HEK293 (cell line): Measurements from ENCODE around the gene MALRD1.

Source experiments
- CTCF ChIA-PET: fragments of 350-600 bp; formaldehyde crosslinking; extraction: SDS; loops from one replicate; lab custom pipeline; 2021; ENCODE audit warnings: antibody characterized with exemption; lab: Yijun Ruan, JAX
- POLR2A ChIA-PET: fragments of 300-600 bp; formaldehyde crosslinking; extraction: SDS; loops from one replicate; lab custom pipeline; 2020; ENCODE audit warnings: antibody characterized with exemption, inconsistent platforms; lab: Yijun Ruan, JAX
- H3K27ac ChIP-seq: fragments of 200-500 bp; sonication (Bioruptor generic); 2 replicates; pipeline ENCODE4 v1.5.1; 2014; ENCODE audit warnings: low read depth, low read length, control low read depth, inconsistent platforms; ENCODE audit errors: extremely low read depth
- H3K36me3 ChIP-seq, 2 experiments: fragments of 200-500 bp in 1 of 2; sonication (Bioruptor generic) in 1 of 2; 1 replicate in 1 of 2; 2 replicates in 1 of 2; pipeline ENCODE4 v1.5.1; 2014 to 2017; ENCODE audit warnings: inconsistent platforms in 2 of 2, low read length in 2 of 2; ENCODE audit not compliant: control insufficient read depth in 2 of 2, insufficient read depth in 1 of 2
- H3K4me1 ChIP-seq: fragments of 200-500 bp; sonication (Bioruptor generic); 2 replicates; pipeline ENCODE4 v1.5.1; 2014; ENCODE audit warnings: mild to moderate bottlenecking, low read length, inconsistent platforms; ENCODE audit not compliant: control insufficient read depth, insufficient read depth
- H3K4me3 ChIP-seq: 2 replicates; pipeline ENCODE4 v1.5.1; 2011; ENCODE audit warnings: low read depth, mild to moderate bottlenecking, control low read depth, low read length, moderate library complexity
- H3K9me3 ChIP-seq: fragments of 200-500 bp; sonication (Bioruptor generic); 2 replicates; pipeline ENCODE4 v1.5.1; 2014; ENCODE audit warnings: low read depth, low read length, inconsistent platforms; ENCODE audit not compliant: control insufficient read depth, insufficient read depth
- GLIS2 ChIP-seq: fragments of 450-650 bp; formaldehyde crosslinking; IDR thresholded peaks from 2 replicates; pipeline ENCODE4 v1.5.1; 2016; ENCODE audit warnings: missing biosample characterization, missing genetic modification characterization
- KLF7 ChIP-seq: fragments of 450-650 bp; formaldehyde crosslinking; IDR thresholded peaks from 2 replicates; pipeline ENCODE4 v1.5.1; 2016; ENCODE audit warnings: missing biosample characterization, missing genetic modification characterization, borderline replicate concordance
- PRDM2 ChIP-seq: fragments of 450-650 bp; formaldehyde crosslinking; IDR thresholded peaks from 2 replicates; pipeline ENCODE4 v1.5.1; 2016; ENCODE audit warnings: missing biosample characterization, missing genetic modification characterization, borderline replicate concordance
- SP2 ChIP-seq: fragments of 450-650 bp; formaldehyde crosslinking; IDR thresholded peaks from 2 replicates; pipeline ENCODE4 v1.5.1; 2016; ENCODE audit warnings: missing biosample characterization, missing genetic modification characterization
- ZBTB21 ChIP-seq: fragments of 450-650 bp; formaldehyde crosslinking; IDR thresholded peaks from 2 replicates; pipeline ENCODE4 v1.5.1; 2017; ENCODE audit warnings: missing biosample characterization, missing genetic modification characterization
- ZBTB44 ChIP-seq: fragments of 450-650 bp; IDR thresholded peaks from 2 replicates; pipeline ENCODE4 v1.5.1; 2018; ENCODE audit warnings: missing biosample characterization, mild to moderate bottlenecking, missing genetic modification characterization
- ZNF10 ChIP-seq: fragments of 450-650 bp; formaldehyde crosslinking; IDR thresholded peaks from 2 replicates; pipeline ENCODE4 v1.5.1; 2017; ENCODE audit warnings: missing biosample characterization, missing genetic modification characterization
- ZNF146 ChIP-seq: fragments of 450-650 bp; formaldehyde crosslinking; IDR thresholded peaks from 2 replicates; pipeline ENCODE4 v1.5.1; 2016; ENCODE audit warnings: missing biosample characterization, missing genetic modification characterization
- ZNF19 ChIP-seq: fragments of 450-650 bp; formaldehyde crosslinking; IDR thresholded peaks from 2 replicates; pipeline ENCODE4; 2016; ENCODE audit warnings: missing biosample characterization, missing genetic modification characterization, low read depth
- ZNF37A ChIP-seq: fragments of 450-650 bp; IDR thresholded peaks from 2 replicates; pipeline ENCODE4 v1.5.1; 2018; ENCODE audit warnings: missing biosample characterization, missing genetic modification characterization
- ZNF416 ChIP-seq: fragments of 450-650 bp; formaldehyde crosslinking; IDR thresholded peaks from 2 replicates; pipeline ENCODE4 v1.5.1; 2016; ENCODE audit warnings: missing biosample characterization, missing genetic modification characterization
- ZNF514 ChIP-seq: fragments of 450-650 bp; formaldehyde crosslinking; IDR thresholded peaks from 2 replicates; pipeline ENCODE4 v1.5.1; 2016; ENCODE audit warnings: missing biosample characterization, missing genetic modification characterization
- ZNF548 ChIP-seq: fragments of 450-650 bp; formaldehyde crosslinking; IDR thresholded peaks from 2 replicates; pipeline ENCODE4 v1.5.1; 2016; ENCODE audit warnings: missing biosample characterization, missing genetic modification characterization
- ZNF555 ChIP-seq: fragments of 450-650 bp; formaldehyde crosslinking; conservative IDR thresholded peaks from 2 replicates; pipeline ENCODE4 v1.5.1; 2017; ENCODE audit warnings: missing biosample characterization, mild to moderate bottlenecking, missing genetic modification characterization, inconsistent platforms
- ZNF639 ChIP-seq: fragments of 450-650 bp; formaldehyde crosslinking; IDR thresholded peaks from 2 replicates; pipeline ENCODE4 v1.5.1; 2016; ENCODE audit warnings: missing biosample characterization, missing genetic modification characterization
- ZNF660 ChIP-seq: fragments of 450-650 bp; IDR thresholded peaks from 2 replicates; pipeline ENCODE4 v1.5.1; 2018; ENCODE audit warnings: missing biosample characterization, mild to moderate bottlenecking, missing genetic modification characterization
- ZNF707 ChIP-seq: fragments of 450-650 bp; formaldehyde crosslinking; IDR thresholded peaks from 2 replicates; pipeline ENCODE4 v1.5.1; 2016; ENCODE audit warnings: missing biosample characterization, missing genetic modification characterization
- TF ChIP-seq, protein P1 (sequence below): fragments of 450-650 bp; formaldehyde crosslinking; IDR thresholded peaks from 2 replicates; pipeline ENCODE4 v1.5.1; 2016; ENCODE audit warnings: missing biosample characterization, missing genetic modification characterization
- TF ChIP-seq, protein P2 (sequence below): fragments of 450-650 bp; formaldehyde crosslinking; IDR thresholded peaks from 2 replicates; pipeline ENCODE4 v1.5.1; 2016; ENCODE audit warnings: missing biosample characterization, missing genetic modification characterization
- TF ChIP-seq, protein P3 (sequence below): fragments of 450-650 bp; formaldehyde crosslinking; IDR thresholded peaks from 2 replicates; pipeline ENCODE4 v1.5.1; 2016; ENCODE audit warnings: missing biosample characterization, missing genetic modification characterization

MALRD1 gene

DNA sequence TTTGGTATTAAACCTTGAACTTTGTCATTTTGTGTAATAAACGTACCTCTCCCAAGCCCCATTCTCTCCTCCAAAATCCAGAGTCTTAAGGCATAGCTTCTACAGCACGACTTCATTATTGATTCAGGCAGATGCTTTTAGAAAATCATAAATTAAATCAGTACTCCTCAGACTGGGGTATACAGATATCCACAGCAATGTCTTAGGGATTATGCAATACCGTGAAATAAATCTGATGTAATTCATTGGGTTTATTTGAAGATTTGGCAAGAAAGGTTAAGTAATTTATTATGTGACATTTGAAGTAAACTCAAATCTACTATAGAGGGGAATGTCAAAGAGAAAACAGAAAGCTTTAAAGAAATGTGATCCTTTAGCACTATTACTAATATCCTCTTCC is 521.5 kb downstream of the MALRD1 start (continued):
- TF ChIP-seq, protein P1, sequence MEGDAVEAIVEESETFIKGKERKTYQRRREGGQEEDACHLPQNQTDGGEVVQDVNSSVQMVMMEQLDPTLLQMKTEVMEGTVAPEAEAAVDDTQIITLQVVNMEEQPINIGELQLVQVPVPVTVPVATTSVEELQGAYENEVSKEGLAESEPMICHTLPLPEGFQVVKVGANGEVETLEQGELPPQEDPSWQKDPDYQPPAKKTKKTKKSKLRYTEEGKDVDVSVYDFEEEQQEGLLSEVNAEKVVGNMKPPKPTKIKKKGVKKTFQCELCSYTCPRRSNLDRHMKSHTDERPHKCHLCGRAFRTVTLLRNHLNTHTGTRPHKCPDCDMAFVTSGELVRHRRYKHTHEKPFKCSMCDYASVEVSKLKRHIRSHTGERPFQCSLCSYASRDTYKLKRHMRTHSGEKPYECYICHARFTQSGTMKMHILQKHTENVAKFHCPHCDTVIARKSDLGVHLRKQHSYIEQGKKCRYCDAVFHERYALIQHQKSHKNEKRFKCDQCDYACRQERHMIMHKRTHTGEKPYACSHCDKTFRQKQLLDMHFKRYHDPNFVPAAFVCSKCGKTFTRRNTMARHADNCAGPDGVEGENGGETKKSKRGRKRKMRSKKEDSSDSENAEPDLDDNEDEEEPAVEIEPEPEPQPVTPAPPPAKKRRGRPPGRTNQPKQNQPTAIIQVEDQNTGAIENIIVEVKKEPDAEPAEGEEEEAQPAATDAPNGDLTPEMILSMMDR (tag by site-specific recombination): no peak
- no peak for TF ChIP-seq ZBTB21 (tag by site-specific recombination)
- TF ChIP-seq SP2 (tag by site-specific recombination): no peak
- no peak for TF ChIP-seq ZBTB44 (tag by site-specific recombination)
- no peak for TF ChIP-seq ZNF660 (tag by site-specific recombination)
- no peak for TF ChIP-seq ZNF146 (tag by site-specific recombination)
- no peak for TF ChIP-seq ZNF416 (tag by site-specific recombination)

DNA sequence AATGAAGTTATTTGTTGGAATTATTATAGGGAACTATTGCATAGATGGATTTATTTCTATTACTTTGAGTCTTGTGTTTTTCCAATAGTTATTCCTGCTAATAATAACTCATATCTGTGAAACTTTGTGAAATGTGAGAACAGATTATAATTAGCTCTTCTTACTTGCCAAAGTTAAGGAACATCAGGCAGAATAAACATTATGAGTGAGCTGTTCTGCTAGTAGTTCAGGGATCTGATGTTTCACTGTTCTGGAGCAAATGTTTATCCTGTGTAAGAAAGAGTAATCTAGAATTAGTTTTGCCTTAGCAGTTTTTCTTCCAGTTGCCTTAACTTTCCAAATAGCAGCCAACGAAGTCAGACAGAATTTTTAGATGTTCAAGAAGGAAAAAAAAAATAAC is 522.4 kb downstream of the MALRD1 start:
- no peaks in the 10 kb centered on the region for H3K36me3 ChIP-seq
- TF ChIP-seq, protein P2, sequence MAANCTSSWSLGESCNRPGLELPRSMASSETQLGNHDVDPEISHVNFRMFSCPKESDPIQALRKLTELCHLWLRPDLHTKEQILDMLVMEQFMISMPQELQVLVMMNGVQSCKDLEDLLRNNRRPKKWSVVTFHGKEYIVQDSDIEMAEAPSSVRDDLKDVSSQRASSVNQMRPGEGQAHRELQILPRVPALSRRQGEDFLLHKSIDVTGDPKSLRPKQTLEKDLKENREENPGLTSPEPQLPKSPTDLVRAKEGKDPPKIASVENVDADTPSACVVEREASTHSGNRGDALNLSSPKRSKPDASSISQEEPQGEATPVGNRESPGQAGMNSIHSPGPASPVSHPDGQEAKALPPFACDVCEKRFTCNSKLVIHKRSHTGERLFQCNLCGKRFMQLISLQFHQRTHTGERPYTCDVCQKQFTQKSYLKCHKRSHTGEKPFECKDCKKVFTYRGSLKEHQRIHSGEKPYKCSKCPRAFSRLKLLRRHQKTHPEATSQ: no peak
- TF ChIP-seq KLF7 (tag by site-specific recombination) (no peak), ZNF707 (tag by site-specific recombination) (no peak), ZNF639 (tag by site-specific recombination) (no peak), ZNF548 (no peak), ZNF555 (no peak), ZNF19 (no peak)
- TF ChIP-seq, protein P3, sequence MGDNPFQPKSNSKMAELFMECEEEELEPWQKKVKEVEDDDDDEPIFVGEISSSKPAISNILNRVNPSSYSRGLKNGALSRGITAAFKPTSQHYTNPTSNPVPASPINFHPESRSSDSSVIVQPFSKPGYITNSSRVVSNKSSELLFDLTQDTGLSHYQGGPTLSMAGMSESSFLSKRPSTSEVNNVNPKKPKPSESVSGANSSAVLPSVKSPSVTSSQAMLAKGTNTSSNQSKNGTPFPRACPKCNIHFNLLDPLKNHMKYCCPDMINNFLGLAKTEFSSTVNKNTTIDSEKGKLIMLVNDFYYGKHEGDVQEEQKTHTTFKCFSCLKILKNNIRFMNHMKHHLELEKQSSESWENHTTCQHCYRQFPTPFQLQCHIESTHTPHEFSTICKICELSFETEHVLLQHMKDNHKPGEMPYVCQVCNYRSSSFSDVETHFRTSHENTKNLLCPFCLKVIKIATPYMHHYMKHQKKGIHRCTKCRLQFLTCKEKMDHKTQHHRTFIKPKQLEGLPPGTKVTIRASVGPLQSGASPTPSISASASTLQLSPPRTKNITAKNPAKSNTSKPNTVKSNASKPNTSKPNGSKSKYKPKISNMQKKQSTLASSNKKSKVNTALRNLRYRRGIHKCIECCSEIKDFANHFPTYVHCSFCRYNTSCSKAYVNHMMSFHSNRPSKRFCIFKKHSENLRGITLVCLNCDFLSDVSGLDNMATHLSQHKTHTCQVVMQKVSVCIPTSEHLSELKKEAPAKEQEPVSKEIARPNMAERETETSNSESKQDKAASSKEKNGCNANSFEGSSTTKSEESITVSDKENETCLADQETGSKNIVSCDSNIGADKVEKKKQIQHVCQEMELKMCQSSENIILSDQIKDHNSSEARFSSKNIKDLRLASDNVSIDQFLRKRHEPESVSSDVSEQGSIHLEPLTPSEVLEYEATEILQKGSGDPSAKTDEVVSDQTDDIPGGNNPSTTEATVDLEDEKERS (tag by site-specific recombination): no peak
- POLR2A ChIA-PET: no interaction called here

DNA sequence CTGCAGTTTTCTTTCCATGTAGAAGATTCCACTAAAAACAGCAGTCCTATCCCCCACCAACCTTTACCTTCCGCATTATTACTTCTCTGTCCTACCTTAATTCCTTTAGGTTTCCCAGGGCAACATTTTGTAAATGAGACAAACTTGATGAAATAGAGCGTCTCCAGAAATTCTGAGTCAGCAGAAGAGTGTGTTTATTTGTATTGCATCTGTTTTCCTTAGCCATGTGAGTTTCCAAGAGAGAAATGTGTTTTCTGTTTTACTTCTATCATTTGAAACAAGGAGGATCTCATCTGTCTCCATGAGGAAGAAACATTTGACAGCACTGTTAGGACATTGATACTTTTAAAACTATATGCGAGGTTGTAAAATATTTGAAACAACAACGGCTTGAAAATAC is 523.5 kb downstream of the MALRD1 start:
- ChIA-PET POLR2A (no interaction called here), CTCF (no interaction called here)
- Histone ChIP-seq H3K27ac (no peak overlapping the region), H3K36me3 (no peaks in the 10 kb centered on the region), H3K4me1 (no peaks in the 10 kb centered on the region), H3K9me3 (no peaks in the 10 kb centered on the region), H3K4me3 (no peak overlapping the region)
- TF ChIP-seq ZNF514: no peak
- no peak for TF ChIP-seq GLIS2 (tag by site-specific recombination)
- no peak for TF ChIP-seq ZNF37A
- no peak for TF ChIP-seq PRDM2 (tag by site-specific recombination)
- no peak for TF ChIP-seq ZNF10 (tag by site-specific recombination)

More for the DNA sequence above, 522.4 kb downstream of the MALRD1 start:
- CTCF ChIA-PET: no interaction called here
- no peaks in the 10 kb centered on the region for H3K4me1 ChIP-seq
- no peak overlapping the region for H3K4me3 ChIP-seq
- no peak overlapping the region for H3K27ac ChIP-seq
- H3K9me3 ChIP-seq: no peaks in the 10 kb centered on the region
